Hepatocyte (in vitro differentiated cells): ENCODE measurements around the gene EML6.
A peak's percentile ranks its signal among the peaks of the same experiment; 100 is the strongest.

Experiments
- EZH2phosphoT487 ChIP-seq: fragments of 200-600 bp; sonication (generic); IDR thresholded peaks from one replicate; pipeline ENCODE4 v1.6.1; 2018; ENCODE audit warnings: antibody characterized with exemption, mild to moderate bottlenecking, low read depth, moderate library complexity; ENCODE audit not compliant: unreplicated experiment, severe bottlenecking
- TF ChIP-seq, protein P1 (sequence below): fragments of 200-600 bp; sonication (generic); IDR thresholded peaks from 2 replicates; pipeline ENCODE4 v1.5.1; 2016; ENCODE audit warnings: antibody characterized with exemption, mild to moderate bottlenecking; ENCODE audit not compliant: poor library complexity

DNA sequence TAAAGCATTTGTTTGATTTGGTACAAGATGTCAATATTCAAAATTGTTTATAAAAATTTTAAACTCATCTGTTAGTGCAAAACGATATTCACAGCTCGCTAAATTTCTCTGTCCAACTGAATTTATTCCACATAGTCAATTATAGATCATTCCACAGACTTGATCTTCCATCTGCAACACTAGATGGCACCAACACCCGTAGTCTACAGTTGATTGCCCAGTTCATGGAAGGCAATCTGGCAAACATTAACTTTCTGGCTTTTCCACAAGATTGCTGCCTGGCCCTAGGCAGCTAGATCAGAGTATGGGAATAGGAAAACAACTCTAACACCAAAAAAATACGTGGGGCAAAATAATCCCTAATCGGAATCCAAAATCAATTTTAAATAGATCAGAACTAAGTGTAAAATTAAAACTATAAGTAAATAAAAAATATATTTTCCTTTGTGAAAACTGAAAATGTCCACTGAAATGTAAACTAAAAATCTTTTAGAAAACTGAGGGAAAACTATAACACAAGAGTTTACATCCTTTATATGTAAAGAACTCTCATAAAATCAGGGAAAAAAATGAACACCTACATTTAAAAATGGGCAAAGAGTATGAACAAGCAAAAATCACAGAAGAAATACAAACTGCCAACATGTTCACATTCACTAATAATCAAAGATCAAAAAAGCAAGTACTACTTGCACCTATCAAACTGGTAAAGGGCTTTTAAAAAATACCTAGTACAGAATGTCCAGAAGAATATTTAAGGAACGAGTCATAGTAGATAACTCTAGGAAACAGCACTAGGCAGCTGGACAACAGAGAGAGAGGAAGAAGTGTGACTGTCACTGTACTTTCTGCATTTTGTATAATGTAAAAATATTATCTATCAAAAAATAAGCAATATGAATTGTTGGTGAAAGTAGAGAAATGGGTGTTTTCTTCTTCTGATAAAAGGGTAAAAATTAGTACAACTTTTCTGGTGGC, 291.8 kb downstream of the EML6 start:
- TF ChIP-seq, protein P1, sequence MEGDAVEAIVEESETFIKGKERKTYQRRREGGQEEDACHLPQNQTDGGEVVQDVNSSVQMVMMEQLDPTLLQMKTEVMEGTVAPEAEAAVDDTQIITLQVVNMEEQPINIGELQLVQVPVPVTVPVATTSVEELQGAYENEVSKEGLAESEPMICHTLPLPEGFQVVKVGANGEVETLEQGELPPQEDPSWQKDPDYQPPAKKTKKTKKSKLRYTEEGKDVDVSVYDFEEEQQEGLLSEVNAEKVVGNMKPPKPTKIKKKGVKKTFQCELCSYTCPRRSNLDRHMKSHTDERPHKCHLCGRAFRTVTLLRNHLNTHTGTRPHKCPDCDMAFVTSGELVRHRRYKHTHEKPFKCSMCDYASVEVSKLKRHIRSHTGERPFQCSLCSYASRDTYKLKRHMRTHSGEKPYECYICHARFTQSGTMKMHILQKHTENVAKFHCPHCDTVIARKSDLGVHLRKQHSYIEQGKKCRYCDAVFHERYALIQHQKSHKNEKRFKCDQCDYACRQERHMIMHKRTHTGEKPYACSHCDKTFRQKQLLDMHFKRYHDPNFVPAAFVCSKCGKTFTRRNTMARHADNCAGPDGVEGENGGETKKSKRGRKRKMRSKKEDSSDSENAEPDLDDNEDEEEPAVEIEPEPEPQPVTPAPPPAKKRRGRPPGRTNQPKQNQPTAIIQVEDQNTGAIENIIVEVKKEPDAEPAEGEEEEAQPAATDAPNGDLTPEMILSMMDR: peak; percentile 70
- no peak for TF ChIP-seq EZH2phosphoT487
